GM10847 (cell line): ENCODE data around the gene FRA10AC1.

Experiments used
- POLR2A ChIP-seq: IDR thresholded peaks from 2 replicates; pipeline ENCODE4 v1.6.1; 2011; ENCODE audit not compliant: insufficient read length; ENCODE audit errors: extremely low read depth

Gene FRA10AC1

GRCh38 chr10:93702210-93703001 is at the start of gene FRA10AC1:
Gene FRA10AC1, minus strand, starts transcription at chr10:93702592. Its CDS starts 2,486 bp downstream, at chr10:93700106.
- TF ChIP-seq POLR2A, result peak; percentile 74

- TF ChIP-seq POLR2A, result no peak
These were observed 49.4 kb upstream of the FRA10AC1 start for GRCh38 chr10:93751832-93752231.

- no peak for TF ChIP-seq POLR2A
These were observed 48.7 kb upstream of the FRA10AC1 start for GRCh38 chr10:93751124-93751523.

- no peak for TF ChIP-seq POLR2A
These were observed 46.9 kb upstream of the FRA10AC1 start for GRCh38 chr10:93749218-93749799.

- TF ChIP-seq POLR2A, result no peak
These were observed 44.5 kb upstream of the FRA10AC1 start for GRCh38 chr10:93746844-93747284.

GRCh38 chr10:93745408-93746065 is 43.1 kb upstream of the FRA10AC1 start:
- no peak for TF ChIP-seq POLR2A

- TF ChIP-seq POLR2A, result no peak
These were observed 40.4 kb upstream of the FRA10AC1 start for GRCh38 chr10:93742633-93743349.

- no peak for TF ChIP-seq POLR2A
These were observed 39.0 kb upstream of the FRA10AC1 start for GRCh38 chr10:93741367-93741766.

GRCh38 chr10:93726024-93726423 is 23.6 kb upstream of the FRA10AC1 start:
- no peak for TF ChIP-seq POLR2A

- TF ChIP-seq POLR2A, result no peak
These were observed 20.8 kb upstream of the FRA10AC1 start for GRCh38 chr10:93723153-93723552.

- no peak for TF ChIP-seq POLR2A
These were observed 20.2 kb upstream of the FRA10AC1 start for GRCh38 chr10:93722550-93722949.

GRCh38 chr10:93719901-93720300 is 17.5 kb upstream of the FRA10AC1 start:
- no peak for TF ChIP-seq POLR2A

GRCh38 chr10:93718937-93719725 is 16.7 kb upstream of the FRA10AC1 start:
- no peak for TF ChIP-seq POLR2A

- TF ChIP-seq POLR2A, result no peak
These were observed 14.4 kb upstream of the FRA10AC1 start for GRCh38 chr10:93716766-93717165.

- no peak for TF ChIP-seq POLR2A
These were observed 13.0 kb upstream of the FRA10AC1 start for GRCh38 chr10:93715345-93715744.

GRCh38 chr10:93712593-93712992 is 10.2 kb upstream of the FRA10AC1 start:
- TF ChIP-seq POLR2A, result no peak
